GM12878 (cell line): ENCODE data around the gene OR51E2. TPM values are rescaled to one million over a fixed set of nuclear protein-coding genes. Genes with fewer than 3 reads are reported as not detected.

Source experiments
- ATAC-seq: fragments of 200-7000 bp; cut with Tn5 transposase; 3 replicates; pipeline ENCODE4 v1.9.1; 2020; ENCODE audit warnings: mild to moderate bottlenecking, moderate library complexity
- BruUV-seq: library from RNA; stranded (reverse); fragments of 400-500 nt; replicated peaks from 2 replicates; lab custom pipeline; 2021; lab: Mats Ljungman, UMichigan
- CTCF ChIA-PET: fragments of 300-600 bp; sonication (Branson Sonifier 250); formaldehyde crosslinking; extraction: SDS; loops from one replicate; lab custom pipeline; 2021; ENCODE audit warnings: inconsistent platforms; lab: Yijun Ruan, JAX
- POLR2A ChIA-PET: fragments of 350-600 bp; formaldehyde crosslinking; extraction: SDS; loops from one replicate; lab custom pipeline; 2021; ENCODE audit warnings: inconsistent platforms; lab: Charles Lee
- RAD21 ChIA-PET: fragments of 300-600 bp; sonication (Branson Sonifier 250); formaldehyde crosslinking; loops from one replicate; lab custom pipeline; 2023; ENCODE audit warnings: antibody characterized with exemption; ENCODE audit not compliant: unreplicated experiment; lab: Charles Lee
- SMC1A ChIA-PET: fragments of 300-600 bp; sonication (Branson Sonifier 250); formaldehyde crosslinking; loops from one replicate; lab custom pipeline; 2023; ENCODE audit not compliant: unreplicated experiment, uncharacterized antibody; lab: Charles Lee
- DNase-seq: peaks from one replicate; pipeline ENCODE4 v3.0.0-alpha.2; 2011; ENCODE audit warnings: low read depth, low spot score
- FAIRE-seq: peaks from 3 replicates; lab custom pipeline; 2011; peaks lifted over from hg19 to GRCh38; lab: Jason Lieb, UNC
- H2AFZ ChIP-seq: 2 replicates; pipeline ENCODE4 v1.6.0; 2011; ENCODE audit warnings: low read depth, low read length, control low read depth; ENCODE audit not compliant: control insufficient read depth
- H3K27ac ChIP-seq: 2 replicates; pipeline ENCODE4 v1.5.1; 2011; ENCODE audit warnings: control low read depth; ENCODE audit not compliant: control insufficient read depth, insufficient read depth
- H3K27me3 ChIP-seq, 2 experiments: replicated peaks in 1 of 2; 2 replicates each; pipeline versions ENCODE4 v1.6.0 to v1.6.1; 2011; ENCODE audit warnings: low read length in 1 of 2; ENCODE audit not compliant: control insufficient read depth in 2 of 2, insufficient read depth in 2 of 2
- H3K36me3 ChIP-seq, 2 experiments: 2 replicates each; pipeline ENCODE4 v1.5.1; 2011; ENCODE audit warnings: low read length in 1 of 2; ENCODE audit not compliant: control insufficient read depth in 2 of 2, insufficient read depth in 2 of 2
- H3K4me1 ChIP-seq: 2 replicates; pipeline ENCODE4 v1.6.1; 2011; ENCODE audit warnings: mild to moderate bottlenecking, low read length, moderate library complexity, mixed read lengths; ENCODE audit not compliant: control insufficient read depth, insufficient read depth
- H3K4me2 ChIP-seq: 2 replicates; pipeline ENCODE4 v1.6.0; 2011; ENCODE audit warnings: control low read depth; ENCODE audit not compliant: control insufficient read depth, insufficient read depth
- H3K4me3 ChIP-seq: fragments of 200-600 bp; sonication (generic); 2 replicates; pipeline ENCODE4 v1.5.1; 2016
- H3K79me2 ChIP-seq: 2 replicates; pipeline ENCODE4 v1.6.0; 2011; ENCODE audit warnings: low read length; ENCODE audit not compliant: control insufficient read depth, insufficient read depth
- H3K9ac ChIP-seq: 2 replicates; pipeline ENCODE4 v1.8.0; 2011; ENCODE audit warnings: low read length, control low read depth, mixed read lengths; ENCODE audit not compliant: control insufficient read depth, insufficient read depth
- H3K9me3 ChIP-seq: replicated peaks from 3 replicates; pipeline ENCODE4 v1.5.1; 2011; ENCODE audit warnings: mild to moderate bottlenecking, low read length; ENCODE audit not compliant: control insufficient read depth, insufficient read depth
- H4K20me1 ChIP-seq: 2 replicates; pipeline ENCODE4 v1.6.0; 2011; ENCODE audit not compliant: control insufficient read depth, insufficient read depth
- BACH1 ChIP-seq: fragments of 450-650 bp; IDR thresholded peaks from 2 replicates; pipeline ENCODE4 v1.6.1; 2017; ENCODE audit warnings: mild to moderate bottlenecking, borderline replicate concordance
- BCL3 ChIP-seq: IDR thresholded peaks from 2 replicates; pipeline ENCODE4 v1.6.1; 2011; ENCODE audit warnings: borderline replicate concordance, low read depth, mild to moderate bottlenecking, moderate library complexity, low read length; ENCODE audit not compliant: insufficient read depth, poor library complexity, severe bottlenecking
- IKZF2 ChIP-seq, 2 experiments: fragments of 450-650 bp; IDR thresholded peaks; 2 replicates each; pipeline ENCODE4 v1.6.1; 2017; ENCODE audit warnings: mild to moderate bottlenecking in 2 of 2, moderate library complexity in 2 of 2
- IRF4 ChIP-seq: IDR thresholded peaks from 2 replicates; pipeline ENCODE4 v1.6.1; 2011; ENCODE audit warnings: low read depth, low read length
- JUNB ChIP-seq: IDR thresholded peaks from 2 replicates; pipeline ENCODE4 v1.6.1; 2016; ENCODE audit warnings: antibody characterized with exemption, mild to moderate bottlenecking
- JUND ChIP-seq: IDR thresholded peaks from 2 replicates; pipeline ENCODE4 v1.6.1; 2012; ENCODE audit warnings: low read depth, mild to moderate bottlenecking, low read length, improper control_type of control experiment, moderate library complexity
- PAX5 ChIP-seq: IDR thresholded peaks from 2 replicates; pipeline ENCODE4 v1.6.1; 2011; ENCODE audit warnings: low read depth, low read length, borderline replicate concordance
- REST ChIP-seq: IDR thresholded peaks from 2 replicates; pipeline ENCODE4 v1.6.1; 2012; ENCODE audit warnings: mild to moderate bottlenecking, low read depth, low read length
- RFX5 ChIP-seq: IDR thresholded peaks from 2 replicates; pipeline ENCODE4 v1.6.1; 2011; ENCODE audit warnings: low read depth, low read length, improper control_type of control experiment
- RUNX3 ChIP-seq: IDR thresholded peaks from 2 replicates; pipeline ENCODE4 v1.6.1; 2012; ENCODE audit warnings: low read length, inconsistent platforms
- WGBS: methylation state at CpG from one replicate; pipeline ENCODE4 v1.1.6; 2016; ENCODE audit warnings: low lambda C conversion rate; ENCODE audit not compliant: insufficient replicate concordance, insufficient coverage; ENCODE audit errors: missing lambda C conversion rate; 5-methylcytosine and 5-hydroxymethylcytosine counted together
- in situ Hi-C: fragments of 300-500 bp; cut with MboI; formaldehyde crosslinking; loops from 9 replicates; pipeline ENCODE4 v1.14.3; 2018; ENCODE audit warnings: mixed read lengths
- intact Hi-C: fragments of 100-400 bp; cut with micrococcal nuclease; formaldehyde crosslinking; loops from one replicate; pipeline ENCODE4 v1.14.2; 2022; ENCODE audit not compliant: unreplicated experiment
- polyA plus RNA-seq, 11 experiments: library from polyadenylated mRNA; depleted of rRNA in 4 of 11; unstranded in 6 of 11; stranded (reverse) in 5 of 11; fragments of >200 nt; fragmentation: Nextera tagmentation in 4 of 11; fragmentation: Illumina TruSeq in 1 of 11; extraction: Ambion mirVana in 4 of 11; extraction: Trizol in 1 of 11; gene quantifications; 1 replicate in 1 of 11; 2 replicates in 10 of 11; pipeline versions ENCODE4 v1.2.1 to v1.2.3, GENCODE V29; 2011 to 2016; ENCODE audit warnings: inconsistent platforms in 2 of 11, missing spikeins in 2 of 11, low read depth in 1 of 11
- total RNA-seq, 4 experiments: library from RNA; depleted of rRNA in 3 of 4; stranded (reverse); fragments of >200 nt in 3 of 4; fragmentation: Illumina TruSeq in 1 of 4; extraction: Trizol in 1 of 4; gene quantifications; 2 replicates each; pipeline versions ENCODE4 v1.2.1 to v1.2.3, GENCODE V29; 2013 to 2021

Gene OR51E2
- total and polyA plus RNA-seq, 10 of the 15 experiments (the other 5 are each of a cell fraction or from before 2014, with no cell fraction given): not detected

- ChIA-PET SMC1A (no interaction called here), CTCF (interaction anchor here (0.6 to 1.1 kb wide), 2 partner anchors 88 to 208 kb away, joined by 3 to 4 read pairs; no protein-coding TSS in a partner anchor), RAD21 (no interaction called here), POLR2A (no interaction called here)
- Histone ChIP-seq H2AFZ (no peak overlapping the region), H3K9me3 (no peaks in the 10 kb centered on the region), H3K4me3 (no peak overlapping the region), H3K4me2 (no peak overlapping the region), H3K4me1 (no peaks in the 10 kb centered on the region; the same call in none of the 2 replicates), H3K27ac (no peak overlapping the region), H3K79me2 (no peaks in the 10 kb centered on the region), H3K27me3 (no peaks in the 10 kb centered on the region; a peak in 1 of 4 replicates), H4K20me1 (no peaks in the 10 kb centered on the region), H3K9ac (no peak overlapping the region), H3K36me3 (no peaks in the 10 kb centered on the region)
- BruUV-seq: no TSS peak
- intact Hi-C loops: loop anchor here (5.0 kb wide), 2 partner anchors 37 to 52 kb away; no protein-coding TSS in a partner anchor
- in situ Hi-C loops: no loop called here
- 88% methylated on average over 1 of the region's 1 CpG for WGBS
- FAIRE-seq: no peak
- no peak for TF ChIP-seq RFX5
- TF ChIP-seq PAX5: no peak
- ATAC-seq: no peak
- DNase-seq: no peak
Observed at GRCh38 chr11:4700436-4700820, 2.8 kb upstream of the OR51E2 start.

- no TSS peak for BruUV-seq
- no peak overlapping the region for H3K9ac ChIP-seq
- ChIA-PET SMC1A (no interaction called here), POLR2A (no interaction called here), CTCF (interaction anchor here (0.6 to 1.1 kb wide), 2 partner anchors 87 to 207 kb away, joined by 3 to 4 read pairs; no protein-coding TSS in a partner anchor), RAD21 (no interaction called here)
- no peaks in the 10 kb centered on the region for H3K9me3 ChIP-seq
- no peak overlapping the region for H3K27ac ChIP-seq
- FAIRE-seq: no peak
- peak; percentile 96 for ATAC-seq
- no peak overlapping the region for H3K4me2 ChIP-seq
- H3K4me1 ChIP-seq: no peaks in the 10 kb centered on the region; the same call in none of the 2 replicates
- peak; percentile 45 for DNase-seq
- no peaks in the 10 kb centered on the region; a peak in 1 of 4 replicates for H3K27me3 ChIP-seq
- in situ Hi-C loops: no loop called here
- H4K20me1 ChIP-seq: no peaks in the 10 kb centered on the region
- no peaks in the 10 kb centered on the region for H3K36me3 ChIP-seq
- H3K4me3 ChIP-seq: no peak overlapping the region
- H2AFZ ChIP-seq: no peak overlapping the region
- intact Hi-C loops: loop anchor here (5.0 kb wide), 2 partner anchors 37 to 52 kb away; no protein-coding TSS in a partner anchor
- no peaks in the 10 kb centered on the region for H3K79me2 ChIP-seq
- WGBS: 31% methylated on average over 3 of the region's 3 CpGs
- TF ChIP-seq BACH1 (peak; percentile 51; the same call in 1 of the 2 replicates), BCL3 (no peak), JUNB (peak; percentile 92), IKZF2 (IDR thresholded peaks at IDR 0.05) (peak; percentile 26 to 44; a peak in 2 of 4 replicates), REST (no peak), JUND (peak; percentile 96), IRF4 (peak; percentile 97), RUNX3 (peak; percentile 51)
Observed at GRCh38 chr11:4699697-4700435, 2.2 kb upstream of the OR51E2 start.
